H1 (cell line): ENCODE data around the gene SLC35A2. TPM values are rescaled to one million over a fixed set of nuclear protein-coding genes. Genes with fewer than 3 reads are reported as not detected.

Source experiments
- CTCF ChIA-PET: fragments of 300-600 bp; sonication (Branson Sonifier 250); formaldehyde crosslinking; loops from one replicate; lab custom pipeline; 2021; ENCODE audit not compliant: partially characterized antibody; lab: Charles Lee
- POLR2A ChIA-PET: fragments of 300-600 bp; sonication (Branson Sonifier 250); formaldehyde crosslinking; loops from one replicate; lab custom pipeline; 2021; ENCODE audit warnings: inconsistent platforms; ENCODE audit not compliant: partially characterized antibody; lab: Charles Lee
- DNase-seq, 2 experiments: peaks; one replicate each; pipeline versions ENCODE4 v3.0.0 to v3.0.0-alpha.2; 2010 to 2022; ENCODE audit warnings: low spot score in 2 of 2, low read depth in 1 of 2, mixed read lengths in 1 of 2
- FAIRE-seq: peaks from 2 replicates; lab custom pipeline; 2011; peaks lifted over from hg19 to GRCh38; lab: Jason Lieb, UNC
- H2AFZ ChIP-seq: 2 replicates; pipeline ENCODE4 v1.8.1; 2012; ENCODE audit warnings: low read length, inconsistent platforms
- H2AK5ac ChIP-seq: 2 replicates; pipeline ENCODE4 v1.6.1; 2013; ENCODE audit warnings: low read depth, low read length
- H2BK120ac ChIP-seq: replicated peaks from 2 replicates; pipeline ENCODE3; 2013; ENCODE audit warnings: low read depth, low read length, inconsistent platforms
- H2BK12ac ChIP-seq: 2 replicates; pipeline ENCODE4 v1.6.1; 2013; ENCODE audit warnings: low read depth, low read length
- H2BK15ac ChIP-seq: 2 replicates; pipeline ENCODE4 v1.6.1; 2013; ENCODE audit warnings: low read length
- H2BK20ac ChIP-seq: 2 replicates; pipeline ENCODE4 v1.6.1; 2013; ENCODE audit warnings: low read length
- H2BK5ac ChIP-seq: 2 replicates; pipeline ENCODE4 v1.6.1; 2013; ENCODE audit warnings: low read depth, low read length
- H3K14ac ChIP-seq: 2 replicates; pipeline ENCODE4 v1.6.1; 2013; ENCODE audit warnings: inconsistent platforms; ENCODE audit not compliant: insufficient read length
- H3K18ac ChIP-seq: 2 replicates; pipeline ENCODE4 v1.6.1; 2013; ENCODE audit warnings: low read length; ENCODE audit errors: extremely low read depth
- H3K23ac ChIP-seq: 2 replicates; pipeline ENCODE4 v1.6.1; 2013; ENCODE audit warnings: inconsistent platforms; ENCODE audit not compliant: insufficient read length
- H3K23me2 ChIP-seq: 2 replicates; pipeline ENCODE4 v1.6.1; 2013; ENCODE audit warnings: low read depth, low read length
- H3K27ac ChIP-seq: 2 replicates; pipeline ENCODE4 v1.6.1; 2011; ENCODE audit warnings: low read depth, low read length, inconsistent platforms
- H3K27me3 ChIP-seq, 4 experiments: replicated peaks in 1 of 4; 1 replicate in 1 of 4; 2 replicates in 3 of 4; pipeline versions ENCODE4 v1.6.1 to v1.8.1; 2011 to 2013; ENCODE audit warnings: low read length in 3 of 4, mild to moderate bottlenecking in 3 of 4, inconsistent platforms in 2 of 4, mixed read lengths in 2 of 4, moderate library complexity in 1 of 4; ENCODE audit not compliant: control insufficient read depth in 3 of 4, insufficient read depth in 3 of 4; ENCODE audit errors: extremely low read depth in 1 of 4
- H3K36me3 ChIP-seq, 4 experiments: 2 replicates each; pipeline versions ENCODE4 v1.6.1 to v1.8.1; 2011 to 2013; ENCODE audit warnings: mild to moderate bottlenecking in 4 of 4, low read length in 3 of 4, moderate library complexity in 2 of 4, control low read depth in 1 of 4, inconsistent platforms in 1 of 4; ENCODE audit not compliant: insufficient read depth in 4 of 4, control insufficient read depth in 2 of 4
- H3K4ac ChIP-seq: replicated peaks from 2 replicates; pipeline ENCODE3; 2013; ENCODE audit warnings: low read length, low read depth, mixed read lengths, inconsistent platforms; ENCODE audit not compliant: insufficient read length
- H3K4me1 ChIP-seq, 4 experiments: replicated peaks in 1 of 4; 1 replicate in 1 of 4; 2 replicates in 3 of 4; pipeline versions ENCODE4 v1.6.1 to v1.8.1; 2011 to 2013; ENCODE audit warnings: low read length in 3 of 4, inconsistent platforms in 2 of 4, mixed read lengths in 1 of 4; ENCODE audit not compliant: insufficient read depth in 4 of 4, control insufficient read depth in 3 of 4
- H3K4me2 ChIP-seq, 2 experiments: 2 replicates each; pipeline versions ENCODE4 v1.6.1 to v1.8.1; 2011 to 2013; ENCODE audit warnings: low read depth in 2 of 2, low read length in 2 of 2, control low read depth in 1 of 2, inconsistent platforms in 1 of 2, mild to moderate bottlenecking in 1 of 2; ENCODE audit not compliant: insufficient read depth in 1 of 2
- H3K4me3 ChIP-seq, 4 experiments: fragments of 200-600, 300-600 bp in 1 of 4; sonication (generic), shearing (Covaris generic), sonication (Bioruptor Twin) in 1 of 4; 2 replicates each; pipeline versions ENCODE4 v1.5.1 to v1.8.1; 2011 to 2016; ENCODE audit warnings: low read length in 4 of 4, low read depth in 3 of 4, control low read depth in 2 of 4, inconsistent platforms in 2 of 4, mild to moderate bottlenecking in 2 of 4, mixed read lengths in 1 of 4, moderate library complexity in 1 of 4; ENCODE audit not compliant: insufficient read depth in 2 of 4; ENCODE audit errors: extremely low read depth in 1 of 4
- H3K56ac ChIP-seq: replicated peaks from 2 replicates; pipeline ENCODE3; 2013; ENCODE audit warnings: low read depth, mild to moderate bottlenecking, mixed read lengths, low read length, inconsistent platforms; ENCODE audit not compliant: insufficient read length
- H3K79me1 ChIP-seq: 2 replicates; pipeline ENCODE4 v1.6.1; 2013; ENCODE audit warnings: low read depth, low read length, control low read depth
- H3K79me2 ChIP-seq, 2 experiments: 2 replicates each; pipeline versions ENCODE4 v1.6.1 to v1.8.1; 2012 to 2013; ENCODE audit warnings: low read length in 2 of 2, mild to moderate bottlenecking in 2 of 2, inconsistent platforms in 1 of 2; ENCODE audit not compliant: insufficient read depth in 2 of 2, control insufficient read depth in 1 of 2
- H3K9ac ChIP-seq, 4 experiments: replicated peaks in 1 of 4; 1 replicate in 1 of 4; 2 replicates in 3 of 4; pipeline versions ENCODE4 v1.6.1 to v1.8.1; 2011 to 2013; ENCODE audit warnings: low read depth in 3 of 4, low read length in 3 of 4, control low read depth in 2 of 4, mild to moderate bottlenecking in 2 of 4, moderate library complexity in 2 of 4, inconsistent platforms in 1 of 4; ENCODE audit errors: extremely low read depth in 1 of 4
- H3K9me3 ChIP-seq, 2 experiments: 2 replicates each; pipeline versions ENCODE4 v1.6.1 to v1.8.1; 2012 to 2013; ENCODE audit warnings: mild to moderate bottlenecking in 2 of 2, moderate library complexity in 2 of 2, control low read depth in 1 of 2, inconsistent platforms in 1 of 2, low read depth in 1 of 2, low read length in 1 of 2, mixed read lengths in 1 of 2; ENCODE audit not compliant: insufficient read depth in 2 of 2
- H4K20me1 ChIP-seq, 2 experiments: replicated peaks in 1 of 2; 2 replicates each; pipeline versions ENCODE3 to v1.8.1; 2011 to 2013; ENCODE audit warnings: inconsistent platforms in 2 of 2, low read length in 2 of 2, mild to moderate bottlenecking in 1 of 2; ENCODE audit not compliant: insufficient read depth in 2 of 2, control insufficient read depth in 1 of 2
- H4K5ac ChIP-seq: 2 replicates; pipeline ENCODE4 v1.6.1; 2013; ENCODE audit warnings: low read length, low read depth, mixed read lengths, inconsistent platforms; ENCODE audit not compliant: insufficient read length
- H4K8ac ChIP-seq: 2 replicates; pipeline ENCODE4 v1.8.0; 2013; ENCODE audit warnings: mild to moderate bottlenecking, moderate library complexity, low read length, inconsistent platforms; ENCODE audit not compliant: insufficient read depth; ENCODE audit errors: extremely low read depth
- H4K91ac ChIP-seq: replicated peaks from 2 replicates; pipeline ENCODE3; 2013; ENCODE audit warnings: low read length, mixed read lengths, inconsistent platforms; ENCODE audit not compliant: insufficient read length
- CREB1 ChIP-seq: IDR thresholded peaks from 2 replicates; pipeline ENCODE4 v1.6.1; 2012; ENCODE audit warnings: inconsistent platforms
- EZH2 ChIP-seq: fragments of 200-600 bp; sonication (generic); IDR thresholded peaks from 2 replicates; pipeline ENCODE4 v1.7.1; 2012; ENCODE audit warnings: low read depth, mild to moderate bottlenecking, moderate library complexity, low read length, inconsistent platforms; ENCODE audit not compliant: severe bottlenecking
- JUND ChIP-seq: IDR thresholded peaks from 2 replicates; pipeline ENCODE4 v1.6.1; 2011; ENCODE audit warnings: mild to moderate bottlenecking, improper control_type of control experiment, low read length
- MAX ChIP-seq: IDR thresholded peaks from 2 replicates; pipeline ENCODE4 v1.6.1; 2012; ENCODE audit warnings: inconsistent platforms
- PHF8 ChIP-seq: fragments of 200-600 bp; sonication (generic); conservative IDR thresholded peaks from 2 replicates; pipeline ENCODE4 v1.7.1; 2012; ENCODE audit warnings: low read depth, mild to moderate bottlenecking, inconsistent platforms, low read length, moderate library complexity
- POLR2A ChIP-seq, 2 experiments: IDR thresholded peaks; 1 replicate in 1 of 2; 2 replicates in 1 of 2; pipeline ENCODE4 v1.6.1; 2011; ENCODE audit warnings: low read depth in 2 of 2, low read length in 2 of 2, mild to moderate bottlenecking in 2 of 2; ENCODE audit errors: control extremely low read depth in 1 of 2
- POLR2AphosphoS5 ChIP-seq: IDR thresholded peaks from 2 replicates; pipeline ENCODE4 v1.6.1; 2011; ENCODE audit warnings: low read depth, low read length
- SIN3A ChIP-seq, 2 experiments: IDR thresholded peaks in 1 of 2; conservative IDR thresholded peaks in 1 of 2; 2 replicates each; pipeline ENCODE4 v1.6.1; 2011 to 2012; ENCODE audit warnings: low read length in 2 of 2, improper control_type of control experiment in 1 of 2, low read depth in 1 of 2, mild to moderate bottlenecking in 1 of 2
- SP1 ChIP-seq: IDR thresholded peaks from 2 replicates; pipeline ENCODE4 v1.6.1; 2011; ENCODE audit warnings: low read depth, low read length
- SP2 ChIP-seq: IDR thresholded peaks from 2 replicates; pipeline ENCODE4 v1.6.1; 2012; ENCODE audit warnings: mild to moderate bottlenecking, low read length, inconsistent platforms
- TAF1 ChIP-seq: IDR thresholded peaks from 2 replicates; pipeline ENCODE4 v1.6.1; 2011; ENCODE audit warnings: mild to moderate bottlenecking, low read depth, low read length
- TAF7 ChIP-seq: optimal IDR thresholded peaks from 2 replicates; pipeline ENCODE3; 2011; ENCODE audit warnings: low read depth, mild to moderate bottlenecking, inconsistent platforms, low read length, moderate library complexity, borderline replicate concordance
- WGBS, 2 experiments: shearing (Covaris generic) in 1 of 2; methylation state at CpG; one replicate each; pipeline versions ENCODE4 v1.1.6 to v1.1.7; 2013 to 2015; ENCODE audit warnings: low lambda C conversion rate in 2 of 2, mixed read lengths in 2 of 2, inconsistent platforms in 1 of 2, low coverage in 1 of 2, missing lambda C conversion rate in 1 of 2; ENCODE audit not compliant: insufficient replicate concordance in 2 of 2, insufficient coverage in 1 of 2, insufficient read length in 1 of 2; ENCODE audit errors: extremely low coverage in 1 of 2, missing lambda C conversion rate in 1 of 2; 5-methylcytosine and 5-hydroxymethylcytosine counted together
- polyA plus RNA-seq, 7 experiments: library from polyadenylated mRNA; depleted of rRNA in 3 of 7; stranded (reverse) in 5 of 7; unstranded in 2 of 7; fragments of >200 nt in 5 of 7; fragments of 200-250 nt in 2 of 7; gene quantifications; 1 replicate in 5 of 7; 2 replicates in 1 of 7; 4 replicates in 1 of 7; pipeline versions ENCODE4 v1.2.1 to v1.2.3, GENCODE V29; 2011 to 2013; ENCODE audit warnings: missing spikeins in 2 of 7, mixed read lengths in 2 of 7
- total RNA-seq: library from RNA; stranded (reverse); fragmentation: NEBNext Ultra II Directional; extraction: Animal tissue kit (Norgen Biotek cat#: 25700); gene quantifications from 2 replicates; pipeline ENCODE4 v1.2.1, GENCODE V29; 2021

The SLC35A2 gene
- total and polyA plus RNA-seq, 2 of the 8 experiments (the other 6 are each of a cell fraction or from before 2014, with no cell fraction given) = 21.4 to 48.3 TPM

DNA sequence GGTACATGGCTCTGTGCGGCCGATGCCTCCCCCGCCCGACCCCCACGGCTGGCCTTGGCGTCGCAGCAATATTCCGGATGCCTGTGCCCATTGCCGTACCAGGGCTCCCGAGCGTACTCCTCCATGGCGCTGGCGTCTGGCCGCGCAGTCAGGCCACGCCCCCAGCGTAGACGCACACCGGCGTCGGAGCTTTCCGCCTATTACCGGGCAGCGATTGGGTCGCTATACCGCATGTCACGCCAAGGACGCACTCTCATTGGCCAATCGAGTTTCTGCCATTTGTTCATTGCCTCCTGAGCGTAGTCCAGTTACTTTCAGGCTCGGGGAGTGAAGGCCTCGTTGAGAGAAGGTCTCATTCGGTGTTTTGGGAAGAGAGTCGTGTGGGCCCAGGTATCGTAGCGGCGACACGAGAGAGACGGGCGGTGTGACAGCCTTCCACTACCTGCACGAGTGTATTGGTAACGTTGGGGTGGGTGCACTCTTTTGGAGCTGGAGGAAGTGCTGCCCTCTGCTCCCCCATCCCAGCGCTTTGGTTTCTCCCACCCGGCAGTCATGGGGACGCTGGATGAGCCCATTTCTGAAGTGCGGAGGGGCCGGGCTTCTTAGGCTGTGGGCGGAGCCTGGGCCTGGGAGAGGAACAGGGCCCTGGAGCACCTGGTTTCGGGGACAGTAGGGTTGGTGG, 13.7 kb downstream of the SLC35A2 start, which contains the start of the genes PQBP1 and TIMM17B:
Gene PQBP1, plus strand, starts transcription at position 306 of the 682 bp plus-strand sequence. CDS start 580 bp downstream, outside the sequence.
Gene TIMM17B, minus strand, starts transcription at position 144 of the 682 bp plus-strand sequence. Its CDS starts 19 bp downstream, at position 125.
- no peak within 1 kb of the TSS for H3K23ac ChIP-seq
- H3K4me2 ChIP-seq = peak within 1 kb of the TSS; percentile 85 to 94
- H3K14ac ChIP-seq = no peak within 1 kb of the TSS
- no peak within 1 kb of the TSS for H2AK5ac ChIP-seq
- H2AFZ ChIP-seq = no peak within 1 kb of the TSS
- peaks cover 6 to 25% (median 14%) of the 10 kb centered on the region in 4 experiments; a peak in 6 of 8 replicates for H3K36me3 ChIP-seq
- CTCF ChIA-PET = interaction anchor here (1.0 to 1.4 kb wide), 4 partner anchors 11 to 92 kb away, joined by 3 to 6 read pairs (median 4); no protein-coding TSS in a partner anchor
- peak within 1 kb of the TSS; percentile 1 for H3K4ac ChIP-seq
- peak within 1 kb of the TSS; percentile 98 for H3K18ac ChIP-seq
- no peaks in the 10 kb centered on the region for H3K9me3 ChIP-seq
- H3K79me2 ChIP-seq = peaks cover 0 to 24% of the 10 kb centered on the region in 2 experiments; a peak in 2 of 4 replicates
- 1% methylated on average over 27 of the region's 49 CpGs; no CpG with 5 or more reads in 1 of the 2 experiments for WGBS, 2 experiments
- peak; percentile 77 to 79 for DNase-seq
- peak; percentile 90 for FAIRE-seq
- peak within 1 kb of the TSS; percentile 92; the same call in 1 of the 2 replicates for H4K8ac ChIP-seq
- peaks cover 0 to 3% (median 2%) of the 10 kb centered on the region in 4 experiments; a peak in 3 of 7 replicates for H3K4me1 ChIP-seq
- H3K27me3 ChIP-seq = no peaks in the 10 kb centered on the region
- no peak within 1 kb of the TSS for H2BK15ac ChIP-seq
- H3K79me1 ChIP-seq = no peaks in the 10 kb centered on the region; the same call in 1 of the 2 replicates
- POLR2A ChIA-PET = interaction anchor here (0.6 to 4.7 kb wide), 28 partner anchors 9 to 244 kb away, joined by 3 to 49 read pairs (median 5); partner anchors contain the start of genes HDAC6, KCND1, PCSK1N and SLC35A2
- 0 out of 2 replicates have a peak within 1 kb of the TSS, but pooled peaks have one; percentile 75 for H2BK12ac ChIP-seq
- peak within 1 kb of the TSS; percentile 95 for H3K27ac ChIP-seq
- H3K4me3 ChIP-seq = peak within 1 kb of the TSS; percentile 78 to 94 (median 82)
- H3K56ac ChIP-seq = peak within 1 kb of the TSS; percentile 93
- peaks cover 5% of the 10 kb centered on the region for H3K23me2 ChIP-seq
- H2BK5ac ChIP-seq = peak within 1 kb of the TSS; percentile 97
- no peak within 1 kb of the TSS for H2BK120ac ChIP-seq
- peak within 1 kb of the TSS; percentile 89 for H4K91ac ChIP-seq
- H2BK20ac ChIP-seq = no peak within 1 kb of the TSS
- peaks cover 7 to 8% of the 10 kb centered on the region in 2 experiments for H4K20me1 ChIP-seq
- H4K5ac ChIP-seq = peak within 1 kb of the TSS; percentile 85
- peak within 1 kb of the TSS; percentile 34 to 95 (median 86) for H3K9ac ChIP-seq
- TF ChIP-seq PHF8 (peak; percentile 71), JUND (peak; percentile 86), POLR2AphosphoS5 (peak; percentile 69; the same call in 1 of the 2 replicates), CREB1 (peak; percentile 62; the same call in 1 of the 2 replicates), SP2 (no peak), EZH2 (no peak), TAF1 (peak; percentile 57), TAF7 (peak; percentile 11), POLR2A (IDR thresholded peaks at IDR 0.05; ENCODE audit: control extremely low read depth in 1 of 2, low read depth in 2 of 2, low read length in 2 of 2) (peak in 1 of 2 experiments; percentile 67; a peak in 1 of 3 replicates), MAX (peak; percentile 42; the same call in 1 of the 2 replicates), SP1 (peak; percentile 54), SIN3A (conservative IDR thresholded peaks at IDR 0.05 in 1 of 2, IDR thresholded peaks at IDR 0.05 in 1 of 2; ENCODE audit: low read depth in 1 of 2, low read length in 2 of 2) (0 out of 4 replicates have a peak, but pooled peaks of 1 of the 2 experiments have one; percentile 34)
